ENCODE measurements around the gene KRTAP5-2.

- TF ChIP-seq CTCF (IDR thresholded peaks at IDR 0.05; ENCODE audit: low read length): no peak
- TF ChIP-seq EZH2 (IDR thresholded peaks at IDR 0.05; ENCODE audit: borderline replicate concordance, low read length): no peak
Measured at GRCh38 chr11:1563697-1564534, 34.2 kb downstream of the KRTAP5-2 start.

Data from OCI-LY1 (cell line).